ENCODE measurements around the gene PRSS35. TPM values are rescaled to one million over a fixed set of nuclear protein-coding genes. Genes with fewer than 3 reads are reported as not detected.

Gene PRSS35
- total RNA-seq, 1 experiment from 2014 or later: 6.7 TPM

GRCh38 chr6:83488861-83489260, 23.5 kb upstream of the PRSS35 start:
- POLR2A ChIA-PET: no interaction called here
- Mint-ChIP-seq H3K27ac (no peak overlapping the region), H3K9me3 (no peaks in the 10 kb centered on the region), H3K4me1 (no peaks in the 10 kb centered on the region), H3K27me3 (ENCODE audit: low read depth) (no peaks in the 10 kb centered on the region), H3K36me3 (no peaks in the 10 kb centered on the region), H3K4me3 (no peak overlapping the region)
- TF ChIP-seq GTF2I (CRISPR knock-in tag; conservative IDR thresholded peaks at IDR 0.05): no peak
- no peak for TF ChIP-seq ELF4 (CRISPR knock-in tag; IDR thresholded peaks at IDR 0.05; ENCODE audit: low read depth)
- TF ChIP-seq FOXK1 (CRISPR knock-in tag; IDR thresholded peaks at IDR 0.05): no peak
- TF ChIP-seq SMAD3 (CRISPR knock-in tag; IDR thresholded peaks at IDR 0.05; ENCODE audit: borderline replicate concordance): no peak
- TF ChIP-seq ZNF396 (CRISPR knock-in tag; IDR thresholded peaks at IDR 0.05; ENCODE audit: borderline replicate concordance): no peak
- no peak for TF ChIP-seq ZNF138 (CRISPR knock-in tag; conservative IDR thresholded peaks at IDR 0.05)
- no peak for TF ChIP-seq ZNF281 (CRISPR knock-in tag; IDR thresholded peaks at IDR 0.05)
- no peak for TF ChIP-seq NFYB (CRISPR knock-in tag; conservative IDR thresholded peaks at IDR 0.05; ENCODE audit: low read depth)
- no peak for TF ChIP-seq JAZF1 (CRISPR knock-in tag; IDR thresholded peaks at IDR 0.05)
- TF ChIP-seq FOXP1 (CRISPR knock-in tag; IDR thresholded peaks at IDR 0.05; ENCODE audit: borderline replicate concordance): no peak
- ATAC-seq (no peak), DNase-seq (ENCODE audit: low spot score) (no peak)
- CTCF ChIA-PET: no interaction called here

GRCh38 chr6:83490217-83490807, 22.0 kb upstream of the PRSS35 start:
- H3K27ac Mint-ChIP-seq: no peak overlapping the region
- no peaks in the 10 kb centered on the region for H3K27me3 Mint-ChIP-seq (ENCODE audit: low read depth)
- POLR2A ChIA-PET: no interaction called here
- CTCF ChIA-PET: no interaction called here
- H3K36me3 Mint-ChIP-seq: no peaks in the 10 kb centered on the region
- H3K9me3 Mint-ChIP-seq: no peaks in the 10 kb centered on the region
- ATAC-seq (no peak), DNase-seq (ENCODE audit: low spot score) (no peak)
- no peak for TF ChIP-seq ZNF425 (CRISPR knock-in tag; conservative IDR thresholded peaks at IDR 0.05)
- no peak for TF ChIP-seq NFATC4 (CRISPR knock-in tag; IDR thresholded peaks at IDR 0.05)
- no peak for TF ChIP-seq CREB1 (CRISPR knock-in tag; IDR thresholded peaks at IDR 0.05)
- no peak for TF ChIP-seq ZSCAN18 (CRISPR knock-in tag; IDR thresholded peaks at IDR 0.05)
- no peak for TF ChIP-seq GABPB1 (CRISPR knock-in tag; IDR thresholded peaks at IDR 0.05)
- TF ChIP-seq TEAD4 (CRISPR knock-in tag; IDR thresholded peaks at IDR 0.05): no peak
- no peak for TF ChIP-seq TEAD1 (CRISPR knock-in tag; IDR thresholded peaks at IDR 0.05)
- TF ChIP-seq CREM (CRISPR knock-in tag; IDR thresholded peaks at IDR 0.05): no peak
- no peak for TF ChIP-seq ARID4B (CRISPR knock-in tag; IDR thresholded peaks at IDR 0.05; ENCODE audit: borderline replicate concordance)
- H3K4me1 Mint-ChIP-seq: no peaks in the 10 kb centered on the region
- H3K4me3 Mint-ChIP-seq: no peak overlapping the region
